H1 (cell line): ENCODE measurements around the gene CASS4. TPM values are rescaled to one million over a fixed set of nuclear protein-coding genes. Genes with fewer than 3 reads are reported as not detected.

Experiments used
- ZNF274 ChIP-seq: IDR thresholded peaks from 2 replicates; pipeline ENCODE4 v1.7.0; 2012; ENCODE audit warnings: low read length, borderline replicate concordance; ENCODE audit errors: extremely low read depth
- polyA plus RNA-seq, 7 experiments: library from polyadenylated mRNA; depleted of rRNA in 3 of 7; stranded (reverse) in 5 of 7; unstranded in 2 of 7; fragments of >200 nt in 5 of 7; fragments of 200-250 nt in 2 of 7; gene quantifications; 1 replicate in 5 of 7; 2 replicates in 1 of 7; 4 replicates in 1 of 7; pipeline versions ENCODE4 v1.2.1 to v1.2.3, GENCODE V29; 2011 to 2013; ENCODE audit warnings: missing spikeins in 2 of 7, mixed read lengths in 2 of 7
- total RNA-seq: library from RNA; stranded (reverse); fragmentation: NEBNext Ultra II Directional; extraction: Animal tissue kit (Norgen Biotek cat#: 25700); gene quantifications from 2 replicates; pipeline ENCODE4 v1.2.1, GENCODE V29; 2021

Gene CASS4
- total and polyA plus RNA-seq, 2 of the 8 experiments (the other 6 are each of a cell fraction or from before 2014, with no cell fraction given) = not detected

DNA sequence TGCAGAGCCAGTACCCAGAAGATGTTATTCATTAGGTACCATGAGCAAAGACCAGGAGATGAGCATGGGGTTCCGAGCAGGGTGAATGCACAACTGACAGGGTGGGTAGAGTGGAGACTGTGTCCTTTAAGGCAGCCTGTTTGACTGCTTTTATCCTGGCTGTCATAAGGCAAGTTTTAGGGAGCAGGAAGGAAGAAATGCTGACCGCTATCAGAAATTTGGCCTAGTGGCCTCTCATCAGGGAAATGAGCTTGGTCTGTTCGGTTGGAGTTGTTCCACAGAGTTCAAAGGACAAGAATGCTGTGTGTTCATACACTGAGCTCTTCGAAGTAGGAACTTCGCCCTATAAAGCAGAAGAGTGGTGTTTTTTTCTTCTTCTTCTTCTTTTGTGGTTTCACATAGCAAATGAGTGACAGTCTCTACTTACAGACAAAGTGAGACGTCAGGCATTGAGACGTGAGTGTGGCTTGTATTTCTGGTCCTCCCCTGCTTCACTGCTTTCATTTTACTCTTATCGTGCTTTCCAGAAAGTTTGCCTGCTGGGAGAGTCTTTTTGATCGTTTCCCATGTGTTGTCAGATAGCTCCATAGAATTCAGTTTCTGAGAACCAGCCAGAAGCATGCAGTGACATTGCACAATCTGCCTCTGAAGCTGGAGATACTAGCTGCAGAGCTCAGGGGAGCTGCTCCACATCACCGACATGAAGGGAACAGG is at the start of gene CASS4 (continued):
- TF ChIP-seq ZNF274 = no peak
